Right atrium auricular region (tissue), 2 donors: ENCODE measurements around the gene DNM3. TPM values are rescaled to one million over a fixed set of nuclear protein-coding genes. Genes with fewer than 3 reads are reported as not detected.

Experiments
- DNase-seq: peaks from one replicate; pipeline ENCODE4 v3.0.0-alpha.2; 2019; ENCODE audit warnings: low spot score
- H3K27ac ChIP-seq, 2 donors: fragments of 200-600 bp; sonication (generic); 1 replicate in 1 of 2; 2 replicates in 1 of 2; pipeline ENCODE4 v1.5.1; 2016 to 2019
- H3K27me3 ChIP-seq, 2 donors: fragments of 200-600 bp; sonication (generic); one replicate each; pipeline versions ENCODE4 v1.5.1 to v1.6.0; 2017 to 2019
- H3K36me3 ChIP-seq: fragments of 200-600 bp; sonication (generic); one replicate; pipeline ENCODE4 v1.5.1; 2016
- H3K4me1 ChIP-seq, 2 donors: fragments of 200-600 bp; sonication (generic); one replicate each; pipeline versions ENCODE4 v1.5.1 to v1.6.0; 2017 to 2019
- H3K4me3 ChIP-seq, 2 donors: fragments of 200-600 bp; sonication (generic); 1 replicate in 1 of 2; 2 replicates in 1 of 2; pipeline ENCODE4 v1.5.1; 2017 to 2019; ENCODE audit warnings: mild to moderate bottlenecking in 1 of 2, moderate library complexity in 1 of 2
- H3K9me3 ChIP-seq, 2 donors: fragments of 200-600 bp; sonication (generic); one replicate each; pipeline ENCODE4 v1.5.1; 2019
- total RNA-seq, 2 donors: library from RNA; depleted of rRNA; stranded (reverse); fragments of >200 nt; gene quantifications; one replicate each; pipeline ENCODE4 v1.1.0, GENCODE V29; 2016
- TF ChIP-seq, protein P1 (sequence below), 2 donors: fragments of 200-600 bp; sonication (generic); IDR thresholded peaks; one replicate each; pipeline ENCODE4 v1.5.1; 2019; ENCODE audit warnings: antibody characterized with exemption in 2 of 2

DNM3 gene
- total RNA-seq, 2 donors from 2014 or later, result 1.0 to 1.6 TPM

DNA sequence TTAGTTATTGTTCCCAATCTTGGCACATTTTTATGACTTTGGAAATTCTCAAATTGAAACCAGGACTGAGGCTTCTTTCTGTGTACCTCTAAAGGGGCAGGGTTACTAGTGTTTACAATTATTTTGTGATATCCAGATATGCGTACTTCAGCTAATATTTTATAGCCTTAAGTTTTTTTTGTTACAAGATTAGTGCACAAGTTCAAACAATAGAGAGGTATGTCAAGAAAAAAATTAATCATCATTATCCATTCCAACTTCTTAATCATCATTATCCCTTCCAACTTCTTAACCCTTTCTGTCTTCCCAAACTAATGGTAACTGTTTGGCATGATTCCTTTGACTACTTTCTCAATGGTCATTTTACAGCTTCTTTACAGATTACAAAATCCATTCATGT, 306.2 kb downstream of the DNM3 start:
- Histone ChIP-seq H3K4me3 (no peak overlapping the region), H3K4me1 (peaks cover 0 to 9% of the 10 kb centered on the region in 2 donors), H3K27ac (peak overlapping the region in 1 of 2 donors; percentile 81), H3K36me3 (no peaks in the 10 kb centered on the region), H3K9me3 (no peaks in the 10 kb centered on the region), H3K27me3 (no peaks in the 10 kb centered on the region)
- TF ChIP-seq, protein P1, sequence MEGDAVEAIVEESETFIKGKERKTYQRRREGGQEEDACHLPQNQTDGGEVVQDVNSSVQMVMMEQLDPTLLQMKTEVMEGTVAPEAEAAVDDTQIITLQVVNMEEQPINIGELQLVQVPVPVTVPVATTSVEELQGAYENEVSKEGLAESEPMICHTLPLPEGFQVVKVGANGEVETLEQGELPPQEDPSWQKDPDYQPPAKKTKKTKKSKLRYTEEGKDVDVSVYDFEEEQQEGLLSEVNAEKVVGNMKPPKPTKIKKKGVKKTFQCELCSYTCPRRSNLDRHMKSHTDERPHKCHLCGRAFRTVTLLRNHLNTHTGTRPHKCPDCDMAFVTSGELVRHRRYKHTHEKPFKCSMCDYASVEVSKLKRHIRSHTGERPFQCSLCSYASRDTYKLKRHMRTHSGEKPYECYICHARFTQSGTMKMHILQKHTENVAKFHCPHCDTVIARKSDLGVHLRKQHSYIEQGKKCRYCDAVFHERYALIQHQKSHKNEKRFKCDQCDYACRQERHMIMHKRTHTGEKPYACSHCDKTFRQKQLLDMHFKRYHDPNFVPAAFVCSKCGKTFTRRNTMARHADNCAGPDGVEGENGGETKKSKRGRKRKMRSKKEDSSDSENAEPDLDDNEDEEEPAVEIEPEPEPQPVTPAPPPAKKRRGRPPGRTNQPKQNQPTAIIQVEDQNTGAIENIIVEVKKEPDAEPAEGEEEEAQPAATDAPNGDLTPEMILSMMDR (IDR thresholded peaks at IDR 0.05), result no peak
- DNase-seq, result no peak

DNA sequence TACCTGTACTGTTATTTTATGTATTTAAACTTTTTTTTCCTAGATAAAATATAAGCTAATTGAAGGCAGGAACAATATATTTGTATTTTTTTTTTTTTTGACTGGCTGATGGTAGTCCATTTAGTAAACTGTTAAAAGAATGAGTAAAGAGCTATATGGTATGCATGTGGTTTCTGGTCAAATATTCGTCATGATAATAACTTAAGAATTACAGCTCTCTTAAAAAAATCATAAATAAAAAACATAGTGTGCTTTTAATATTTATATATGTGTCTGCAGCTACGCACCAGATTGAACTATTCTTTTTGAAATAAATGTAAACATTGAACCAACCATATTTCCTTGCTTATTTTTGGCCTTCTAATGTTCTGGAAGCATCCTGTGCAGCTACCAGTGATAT, 306.9 kb downstream of the DNM3 start:
- no peak overlapping the region for H3K4me3 ChIP-seq
- TF ChIP-seq, protein P1 (IDR thresholded peaks at IDR 0.05), result no peak
- H3K4me1 ChIP-seq, result peaks cover 0 to 9% of the 10 kb centered on the region in 2 donors
- no peaks in the 10 kb centered on the region for H3K27me3 ChIP-seq
- DNase-seq, result no peak
- H3K9me3 ChIP-seq, result no peaks in the 10 kb centered on the region
- H3K27ac ChIP-seq, result no peak overlapping the region
- H3K36me3 ChIP-seq, result no peaks in the 10 kb centered on the region

DNA sequence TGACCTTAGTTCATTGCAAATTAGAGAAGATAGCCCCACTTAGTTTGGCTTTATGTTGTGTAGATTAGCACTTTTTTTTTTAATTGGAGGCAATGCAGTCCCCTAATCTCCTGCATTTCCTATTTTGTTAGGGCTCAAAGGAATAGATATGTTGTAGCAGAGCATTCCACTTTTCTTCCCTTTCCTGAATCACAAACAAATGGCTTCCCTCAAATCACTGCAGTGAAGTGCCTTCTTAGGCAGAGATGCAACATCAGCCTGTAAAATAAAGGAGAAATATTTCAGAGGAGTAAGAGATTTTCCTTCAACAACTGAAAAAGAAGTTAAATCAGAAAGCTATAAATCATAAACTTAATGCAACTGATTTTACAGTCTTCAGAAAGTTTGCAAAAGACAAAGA, 307.4 kb downstream of the DNM3 start:
- H3K4me1 ChIP-seq, result peaks cover 0 to 9% of the 10 kb centered on the region in 2 donors
- H3K9me3 ChIP-seq, result no peaks in the 10 kb centered on the region
- no peak overlapping the region for H3K4me3 ChIP-seq
- H3K36me3 ChIP-seq, result no peaks in the 10 kb centered on the region
- H3K27me3 ChIP-seq, result no peaks in the 10 kb centered on the region
- DNase-seq, result no peak
- TF ChIP-seq, protein P1 (IDR thresholded peaks at IDR 0.05), result no peak
- H3K27ac ChIP-seq, result no peak overlapping the region

DNA sequence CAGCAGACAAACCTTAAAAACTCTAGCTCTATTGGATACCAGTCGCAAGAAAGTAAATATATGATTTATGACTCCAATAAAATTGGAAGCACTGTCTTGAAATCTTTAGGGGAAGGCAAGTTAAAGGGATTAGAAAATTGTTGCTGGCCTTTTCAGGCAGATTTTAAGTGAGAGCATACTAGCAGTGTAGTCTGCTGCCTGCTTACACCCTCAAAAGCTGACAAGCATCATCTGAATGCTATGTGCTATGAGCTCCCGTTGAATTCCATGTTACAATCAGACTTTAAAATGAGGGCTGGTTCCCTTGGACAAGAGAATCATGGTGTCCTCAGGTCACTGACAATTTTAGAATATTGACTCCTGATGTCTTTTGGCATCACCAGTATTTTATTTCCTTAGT, 308.0 kb downstream of the DNM3 start:
- Histone ChIP-seq H3K27me3 (no peaks in the 10 kb centered on the region), H3K9me3 (no peaks in the 10 kb centered on the region), H3K27ac (no peak overlapping the region), H3K36me3 (no peaks in the 10 kb centered on the region), H3K4me1 (peaks cover 0 to 12% of the 10 kb centered on the region in 2 donors), H3K4me3 (no peak overlapping the region)
- DNase-seq, result no peak
- TF ChIP-seq, protein P1 (IDR thresholded peaks at IDR 0.05), result no peak

DNA sequence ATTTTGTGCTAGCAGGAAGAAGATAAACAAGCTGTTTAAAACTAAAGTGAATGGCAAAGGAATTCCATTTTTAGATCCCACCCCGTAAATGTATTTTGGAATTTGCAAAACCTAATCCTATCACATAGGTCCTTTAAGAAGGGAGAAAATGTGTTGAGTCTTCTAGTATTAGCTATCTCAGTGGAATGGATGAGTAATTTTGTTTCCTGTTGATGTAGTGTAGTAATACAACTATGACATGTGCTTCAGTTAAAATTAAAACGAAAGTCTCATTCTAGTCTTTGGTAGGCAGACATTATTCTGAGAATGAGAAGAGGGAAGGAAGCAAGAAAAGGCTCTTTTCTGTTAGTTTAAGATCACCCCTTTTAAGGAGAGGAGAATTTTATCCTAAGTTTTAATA, 313.3 kb downstream of the DNM3 start:
- TF ChIP-seq, protein P1 (IDR thresholded peaks at IDR 0.05), result no peak
- peaks cover 0 to 5% of the 10 kb centered on the region in 2 donors for H3K4me1 ChIP-seq
- H3K27me3 ChIP-seq, result no peaks in the 10 kb centered on the region
- DNase-seq, result no peak
- no peaks in the 10 kb centered on the region for H3K9me3 ChIP-seq
- H3K27ac ChIP-seq, result peak overlapping the region; percentile 5 to 26
- no peaks in the 10 kb centered on the region for H3K36me3 ChIP-seq
- no peak overlapping the region for H3K4me3 ChIP-seq

DNA sequence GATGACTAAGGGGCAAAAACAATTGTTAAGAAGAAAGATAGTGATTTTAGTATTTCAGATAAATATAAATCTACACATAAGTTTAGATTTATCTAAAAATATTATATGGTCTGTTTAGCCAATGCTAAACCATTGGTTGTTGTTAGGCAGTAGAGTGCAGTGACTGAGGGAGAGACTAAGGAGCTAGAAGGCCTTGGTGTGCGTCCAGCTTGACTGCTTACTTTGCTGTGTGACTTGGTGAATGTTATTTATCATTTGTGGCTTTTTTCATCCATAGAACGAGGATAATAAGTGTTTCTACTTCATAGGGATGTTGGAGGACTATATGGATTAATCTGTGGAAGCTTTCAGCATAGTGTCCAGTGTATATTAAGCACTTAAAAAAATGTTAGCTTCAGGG, 314.5 kb downstream of the DNM3 start:
- no peak for DNase-seq
- no peaks in the 10 kb centered on the region for H3K9me3 ChIP-seq
- H3K27ac ChIP-seq, result no peak overlapping the region

More for the DNA sequence above, 314.5 kb downstream of the DNM3 start:
- H3K36me3 ChIP-seq, result no peaks in the 10 kb centered on the region
- TF ChIP-seq, protein P1 (IDR thresholded peaks at IDR 0.05), result no peak
- H3K27me3 ChIP-seq, result no peaks in the 10 kb centered on the region
- H3K4me3 ChIP-seq, result no peak overlapping the region
- H3K4me1 ChIP-seq, result peaks cover 0 to 5% of the 10 kb centered on the region in 2 donors
